ENCODE measurements around the gene SYT12.

SYT12 gene, protein sequence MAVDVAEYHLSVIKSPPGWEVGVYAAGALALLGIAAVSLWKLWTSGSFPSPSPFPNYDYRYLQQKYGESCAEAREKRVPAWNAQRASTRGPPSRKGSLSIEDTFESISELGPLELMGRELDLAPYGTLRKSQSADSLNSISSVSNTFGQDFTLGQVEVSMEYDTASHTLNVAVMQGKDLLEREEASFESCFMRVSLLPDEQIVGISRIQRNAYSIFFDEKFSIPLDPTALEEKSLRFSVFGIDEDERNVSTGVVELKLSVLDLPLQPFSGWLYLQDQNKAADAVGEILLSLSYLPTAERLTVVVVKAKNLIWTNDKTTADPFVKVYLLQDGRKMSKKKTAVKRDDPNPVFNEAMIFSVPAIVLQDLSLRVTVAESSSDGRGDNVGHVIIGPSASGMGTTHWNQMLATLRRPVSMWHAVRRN

GRCh38 chr11:67022961-67023956, at the start of gene SYT12:
TSS of gene SYT12 (plus strand) at chr11:67023134. CDS start at chr11:67030145, 7,011 bp downstream.
- peaks cover 60% of the 10 kb centered on the region for H3K27me3 Mint-ChIP-seq

DNA sequence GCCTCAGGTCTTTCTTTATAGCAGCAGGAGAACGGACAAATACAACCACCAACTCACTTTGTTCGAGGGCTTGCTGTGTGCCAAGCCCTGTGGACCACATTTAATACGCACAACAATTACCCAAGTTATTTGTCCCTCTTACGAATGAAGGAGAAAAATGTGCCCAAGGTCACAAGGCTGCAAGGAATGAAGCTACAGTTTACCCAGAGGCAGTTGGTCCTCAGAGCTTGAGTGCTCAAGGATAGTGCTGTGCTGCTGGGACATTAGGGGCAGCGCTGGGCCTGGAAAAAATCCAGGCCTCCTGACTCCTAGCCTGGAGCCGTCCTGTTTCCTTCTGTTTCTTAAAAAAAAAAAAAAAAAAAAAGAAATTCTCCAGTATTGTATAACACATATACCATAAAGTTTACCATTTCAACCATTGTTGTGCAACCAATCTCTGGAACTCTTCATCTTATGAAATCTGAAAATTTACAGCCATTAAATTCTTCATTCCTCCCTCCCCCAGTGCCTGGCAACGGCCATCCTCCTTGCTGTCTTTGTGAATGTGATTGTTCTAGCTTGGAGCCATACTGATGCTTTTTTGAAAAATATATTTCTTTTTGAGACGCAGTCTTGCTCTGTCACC, 48.9 kb upstream of the SYT12 start:
- Mint-ChIP-seq H3K4me3 (no peak overlapping the region), H3K4me1 (ENCODE audit: low read depth) (peaks cover 15% of the 10 kb centered on the region), H3K27me3 (peaks cover 14% of the 10 kb centered on the region), H3K27ac (no peak overlapping the region), H3K9me3 (no peaks in the 10 kb centered on the region), H3K36me3 (ENCODE audit: low read depth) (no peaks in the 10 kb centered on the region)
- no peak for DNase-seq

More at GRCh38 chr11:67022961-67023956, at the start of gene SYT12:
- H3K4me1 Mint-ChIP-seq (ENCODE audit: low read depth), result peaks cover 33% of the 10 kb centered on the region
- H3K36me3 Mint-ChIP-seq (ENCODE audit: low read depth), result no peaks in the 10 kb centered on the region
- DNase-seq, result peak; percentile 44
- peaks cover 5% of the 10 kb centered on the region for H3K9me3 Mint-ChIP-seq
- no peak within 1 kb of the TSS for H3K27ac Mint-ChIP-seq
- peak within 1 kb of the TSS; percentile 67 for H3K4me3 Mint-ChIP-seq

DNA sequence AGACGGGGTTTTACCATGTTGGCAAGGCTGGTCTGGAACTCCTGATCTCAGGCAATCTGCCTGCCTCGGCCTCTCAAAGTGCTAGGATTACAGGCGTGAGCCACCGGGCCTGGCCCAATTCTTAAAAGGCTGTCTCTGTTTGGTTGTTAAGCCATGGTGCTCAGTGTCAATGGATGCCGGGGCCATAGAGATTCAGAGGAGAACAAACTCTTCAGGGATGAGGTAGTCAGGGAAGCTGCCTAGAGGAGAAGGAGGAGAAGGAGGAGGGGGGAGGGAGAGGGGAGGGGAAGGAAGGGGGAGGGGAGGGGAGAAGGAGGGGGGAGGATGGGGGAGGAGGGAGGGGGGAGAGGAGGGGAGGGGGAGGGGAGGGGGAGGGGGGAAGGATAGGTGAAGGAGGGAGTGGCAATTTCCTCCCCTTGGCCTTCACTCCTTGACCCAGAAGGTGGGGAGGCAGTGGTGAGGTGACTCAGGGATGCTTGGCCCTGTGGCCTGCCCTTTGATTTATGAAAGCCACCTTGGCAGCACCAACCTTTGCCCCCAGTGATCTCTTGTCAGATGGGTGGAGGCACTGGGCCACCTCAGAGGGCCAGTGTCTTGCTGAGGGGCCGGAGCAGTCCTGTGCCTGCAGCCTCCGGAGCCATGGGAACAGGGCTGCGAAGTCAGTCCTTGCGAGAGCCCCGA, 48.1 kb upstream of the SYT12 start, which contains the start of gene C11orf86:
C11orf86 (plus strand) TSS at position 581 of the 681 bp plus-strand sequence; CDS start at position 640, 59 bp downstream.
- no peak within 1 kb of the TSS for H3K4me3 Mint-ChIP-seq
- DNase-seq, result no peak
- peaks cover 3% of the 10 kb centered on the region for H3K9me3 Mint-ChIP-seq
- H3K27ac Mint-ChIP-seq, result no peak within 1 kb of the TSS
- H3K36me3 Mint-ChIP-seq (ENCODE audit: low read depth), result no peaks in the 10 kb centered on the region
- peaks cover 14% of the 10 kb centered on the region for H3K27me3 Mint-ChIP-seq
- H3K4me1 Mint-ChIP-seq (ENCODE audit: low read depth), result peaks cover 14% of the 10 kb centered on the region

- Mint-ChIP-seq H3K27me3 (peaks cover 14% of the 10 kb centered on the region), H3K4me3 (no peak overlapping the region), H3K27ac (no peak overlapping the region), H3K9me3 (peaks cover 3% of the 10 kb centered on the region), H3K36me3 (ENCODE audit: low read depth) (no peaks in the 10 kb centered on the region), H3K4me1 (ENCODE audit: low read depth) (peaks cover 9% of the 10 kb centered on the region)
- no peak for DNase-seq
Observed at GRCh38 chr11:66975405-66976027, 47.4 kb upstream of the SYT12 start.

DNA sequence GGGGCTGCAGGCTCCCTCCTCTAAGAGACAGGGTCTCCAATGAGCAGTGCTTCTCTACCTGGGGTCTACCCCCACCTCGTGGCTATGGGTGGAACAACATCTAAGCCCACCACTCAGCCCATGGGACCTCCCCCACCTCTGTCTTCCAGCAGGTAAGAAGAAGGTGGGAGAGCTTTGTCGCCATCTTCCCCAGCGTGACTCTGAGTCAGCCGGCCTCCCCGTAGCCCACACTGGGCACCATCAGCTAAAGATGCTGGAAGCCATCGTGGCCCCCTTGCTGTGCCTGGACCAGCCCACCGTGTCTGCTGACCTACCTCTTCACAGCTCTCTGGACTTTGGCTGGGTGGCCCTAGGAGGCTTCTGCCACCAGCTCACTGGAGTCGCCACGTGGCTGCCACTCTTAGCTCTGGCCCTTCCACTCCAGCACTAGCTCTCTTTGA, 46.9 kb upstream of the SYT12 start:
- H3K4me3 Mint-ChIP-seq, result no peak overlapping the region
- H3K4me1 Mint-ChIP-seq (ENCODE audit: low read depth), result peaks cover 3% of the 10 kb centered on the region
- DNase-seq, result peak; percentile 52
- H3K27ac Mint-ChIP-seq, result no peak overlapping the region
- no peaks in the 10 kb centered on the region for H3K36me3 Mint-ChIP-seq (ENCODE audit: low read depth)
- H3K27me3 Mint-ChIP-seq, result peaks cover 11% of the 10 kb centered on the region
- H3K9me3 Mint-ChIP-seq, result peaks cover 3% of the 10 kb centered on the region

DNA sequence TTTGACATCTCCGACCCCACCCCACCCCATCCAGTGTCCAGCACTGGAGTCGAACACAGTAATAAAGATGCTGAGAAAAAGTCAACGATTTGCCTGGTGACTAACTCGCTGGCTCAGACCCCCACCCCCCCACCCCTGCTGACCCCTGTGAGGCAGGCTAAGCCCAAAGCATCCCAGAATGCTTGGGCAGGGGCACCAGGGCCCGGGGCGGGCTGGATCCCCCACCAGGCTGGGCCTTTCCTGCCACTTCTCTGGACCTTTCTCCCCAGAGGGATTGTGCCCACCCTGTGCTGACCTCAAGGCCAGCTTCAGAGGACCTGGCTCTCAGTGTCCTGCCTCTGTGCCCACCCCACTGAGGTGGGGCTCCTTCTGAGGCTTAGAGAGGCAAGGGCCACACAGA, 46.0 kb upstream of the SYT12 start:
- H3K27ac Mint-ChIP-seq, result no peak overlapping the region
- peaks cover 12% of the 10 kb centered on the region for H3K27me3 Mint-ChIP-seq
- H3K4me1 Mint-ChIP-seq (ENCODE audit: low read depth), result peaks cover 1% of the 10 kb centered on the region
- H3K36me3 Mint-ChIP-seq (ENCODE audit: low read depth), result no peaks in the 10 kb centered on the region
- peaks cover 3% of the 10 kb centered on the region for H3K9me3 Mint-ChIP-seq
- DNase-seq, result no peak
- H3K4me3 Mint-ChIP-seq, result no peak overlapping the region

GRCh38 chr11:66978229-66978628, 44.7 kb upstream of the SYT12 start:
- no peak for DNase-seq
- Mint-ChIP-seq H3K36me3 (ENCODE audit: low read depth) (no peaks in the 10 kb centered on the region), H3K27ac (no peak overlapping the region), H3K4me3 (no peak overlapping the region), H3K27me3 (peaks cover 10% of the 10 kb centered on the region), H3K4me1 (ENCODE audit: low read depth) (peaks cover 5% of the 10 kb centered on the region), H3K9me3 (peaks cover 3% of the 10 kb centered on the region)

- Mint-ChIP-seq H3K36me3 (ENCODE audit: low read depth) (no peaks in the 10 kb centered on the region), H3K9me3 (peaks cover 3% of the 10 kb centered on the region), H3K4me3 (no peak overlapping the region), H3K27me3 (peaks cover 10% of the 10 kb centered on the region), H3K27ac (no peak overlapping the region), H3K4me1 (ENCODE audit: low read depth) (peaks cover 5% of the 10 kb centered on the region)
- DNase-seq, result no peak
Observed at GRCh38 chr11:66978717-66979116, 44.2 kb upstream of the SYT12 start.

- Mint-ChIP-seq H3K36me3 (ENCODE audit: low read depth) (no peaks in the 10 kb centered on the region), H3K4me1 (ENCODE audit: low read depth) (peaks cover 5% of the 10 kb centered on the region), H3K27me3 (peaks cover 10% of the 10 kb centered on the region), H3K27ac (no peak overlapping the region), H3K9me3 (peaks cover 3% of the 10 kb centered on the region), H3K4me3 (no peak overlapping the region)
- no peak for DNase-seq
Observed at GRCh38 chr11:66979336-66979980, 43.5 kb upstream of the SYT12 start.

DNA sequence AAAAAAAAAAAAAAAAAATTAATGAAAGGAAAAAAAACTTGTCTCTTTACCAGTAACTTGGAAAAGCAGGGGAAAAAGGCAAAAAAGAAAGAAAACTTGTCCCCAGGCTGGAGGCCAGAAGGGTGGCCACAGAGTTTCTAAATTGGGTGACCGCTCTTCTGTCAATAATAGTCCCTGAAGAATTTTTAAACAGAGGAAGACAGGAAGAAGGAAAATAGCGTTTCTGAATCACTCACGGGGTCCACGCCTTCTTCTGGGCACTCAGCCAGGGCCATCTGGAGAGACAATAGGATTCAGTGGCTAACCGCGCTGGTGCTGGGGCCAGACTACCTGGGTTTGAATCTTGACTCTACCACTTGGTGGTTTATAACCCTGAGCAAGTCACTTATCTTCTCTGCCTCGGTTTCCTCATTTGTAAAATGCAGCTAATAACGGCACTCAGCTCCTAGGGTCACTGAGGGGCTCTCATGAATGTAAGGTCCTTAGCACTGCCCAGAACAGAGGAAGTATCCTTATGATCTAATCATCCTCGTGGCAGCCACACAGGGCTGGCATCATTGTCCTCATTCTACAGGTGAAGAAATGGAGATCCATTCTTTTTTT, 40.9 kb upstream of the SYT12 start:
- H3K27ac Mint-ChIP-seq, result no peak overlapping the region
- no peaks in the 10 kb centered on the region for H3K36me3 Mint-ChIP-seq (ENCODE audit: low read depth)
- no peak overlapping the region for H3K4me3 Mint-ChIP-seq
- peaks cover 3% of the 10 kb centered on the region for H3K9me3 Mint-ChIP-seq
- DNase-seq, result no peak
- H3K27me3 Mint-ChIP-seq, result peaks cover 9% of the 10 kb centered on the region
- peaks cover 5% of the 10 kb centered on the region for H3K4me1 Mint-ChIP-seq (ENCODE audit: low read depth)

DNA sequence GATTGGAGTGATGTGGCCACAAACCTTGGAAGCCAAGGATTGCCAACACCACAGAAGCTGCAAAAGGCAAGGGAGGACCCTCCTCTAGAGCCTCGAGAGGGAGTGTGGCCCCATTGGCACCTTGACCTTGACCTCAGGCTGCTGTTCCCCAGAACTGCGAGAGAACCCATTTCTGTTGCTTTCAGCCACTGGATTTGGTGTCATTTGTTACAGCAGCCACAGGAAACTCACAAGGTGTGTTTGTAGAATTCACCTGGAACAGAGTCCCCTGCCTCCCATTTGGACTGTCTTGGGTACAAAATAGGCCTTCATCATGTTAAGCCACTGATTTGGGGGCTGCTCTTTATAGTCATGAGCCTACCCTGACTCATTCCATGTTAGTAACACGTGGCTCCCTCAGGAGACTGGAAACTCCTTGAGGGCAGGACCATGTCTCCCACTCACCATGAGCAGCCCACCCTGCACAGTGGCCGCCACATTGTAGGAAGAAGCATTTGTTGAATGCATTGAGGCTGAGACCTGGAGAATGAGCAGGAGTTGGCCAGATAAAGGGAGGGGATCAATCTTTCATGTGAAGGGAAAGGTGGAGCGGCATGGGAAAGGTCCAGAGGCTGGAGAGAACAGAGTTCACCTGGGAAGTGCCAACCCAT, 39.5 kb upstream of the SYT12 start:
- H3K27me3 Mint-ChIP-seq, result peaks cover 9% of the 10 kb centered on the region
- no peak overlapping the region for H3K4me3 Mint-ChIP-seq
- H3K27ac Mint-ChIP-seq, result no peak overlapping the region
- no peaks in the 10 kb centered on the region for H3K36me3 Mint-ChIP-seq (ENCODE audit: low read depth)
- no peak for DNase-seq
- peaks cover 5% of the 10 kb centered on the region for H3K4me1 Mint-ChIP-seq (ENCODE audit: low read depth)
- peaks cover 3% of the 10 kb centered on the region for H3K9me3 Mint-ChIP-seq

DNA sequence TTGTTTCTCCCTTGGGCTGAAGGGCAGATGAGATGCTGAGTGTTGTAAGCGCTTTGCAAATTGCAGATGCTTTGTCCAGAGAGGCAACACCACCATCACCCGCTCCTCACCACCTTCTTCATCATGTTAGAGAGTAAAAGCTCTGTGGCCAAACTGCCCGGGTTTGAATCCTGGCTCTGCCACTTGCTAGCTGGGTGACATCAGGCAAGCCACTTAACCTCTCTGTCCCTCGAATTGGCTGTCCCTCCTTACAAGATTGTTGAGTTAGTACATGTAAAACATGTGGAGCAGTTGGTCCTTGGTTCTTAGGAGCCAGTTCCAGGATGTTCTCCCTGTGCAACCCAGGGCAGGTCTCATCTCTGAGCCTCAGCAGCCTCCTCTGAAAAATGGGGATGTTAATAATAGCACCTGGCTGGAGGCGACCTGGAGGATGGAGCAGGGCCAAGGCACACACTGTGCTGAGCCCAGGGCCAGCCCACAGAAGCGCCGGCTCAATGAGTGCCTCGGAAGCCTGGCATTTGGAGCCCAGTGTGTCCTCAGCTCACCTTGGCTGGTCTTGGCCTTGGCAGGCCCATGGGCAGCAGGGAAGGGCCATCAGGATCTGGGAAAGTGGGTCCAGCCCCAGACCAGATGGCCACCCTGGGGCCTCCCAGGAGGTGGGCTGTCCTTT, 37.3 kb upstream of the SYT12 start:
- Mint-ChIP-seq H3K27ac (no peak overlapping the region), H3K9me3 (no peaks in the 10 kb centered on the region), H3K4me1 (ENCODE audit: low read depth) (peaks cover 5% of the 10 kb centered on the region), H3K4me3 (no peak overlapping the region), H3K36me3 (ENCODE audit: low read depth) (no peaks in the 10 kb centered on the region), H3K27me3 (peaks cover 18% of the 10 kb centered on the region)
- no peak for DNase-seq
